ENCODE measurements around the gene ATP8B3.

GRCh38 chr19:1854039-1854541, 42.0 kb upstream of the ATP8B3 start:
- TF ChIP-seq EZH2 (IDR thresholded peaks at IDR 0.05; ENCODE audit: insufficient read depth, low read length) = no peak
- TF ChIP-seq CTCF (IDR thresholded peaks at IDR 0.05; ENCODE audit: insufficient read depth, low read depth, low read length) = no peak
